HG03159 (cell line): ENCODE data around the gene FAAH.

Experiments used
- ATAC-seq: cut with Tn5 transposase; IDR thresholded peaks from one replicate; pipeline ENCODE4 v1.9.1; 2021; ENCODE audit warnings: mild to moderate bottlenecking, moderate library complexity; ENCODE audit not compliant: unreplicated experiment

The FAAH gene

DNA sequence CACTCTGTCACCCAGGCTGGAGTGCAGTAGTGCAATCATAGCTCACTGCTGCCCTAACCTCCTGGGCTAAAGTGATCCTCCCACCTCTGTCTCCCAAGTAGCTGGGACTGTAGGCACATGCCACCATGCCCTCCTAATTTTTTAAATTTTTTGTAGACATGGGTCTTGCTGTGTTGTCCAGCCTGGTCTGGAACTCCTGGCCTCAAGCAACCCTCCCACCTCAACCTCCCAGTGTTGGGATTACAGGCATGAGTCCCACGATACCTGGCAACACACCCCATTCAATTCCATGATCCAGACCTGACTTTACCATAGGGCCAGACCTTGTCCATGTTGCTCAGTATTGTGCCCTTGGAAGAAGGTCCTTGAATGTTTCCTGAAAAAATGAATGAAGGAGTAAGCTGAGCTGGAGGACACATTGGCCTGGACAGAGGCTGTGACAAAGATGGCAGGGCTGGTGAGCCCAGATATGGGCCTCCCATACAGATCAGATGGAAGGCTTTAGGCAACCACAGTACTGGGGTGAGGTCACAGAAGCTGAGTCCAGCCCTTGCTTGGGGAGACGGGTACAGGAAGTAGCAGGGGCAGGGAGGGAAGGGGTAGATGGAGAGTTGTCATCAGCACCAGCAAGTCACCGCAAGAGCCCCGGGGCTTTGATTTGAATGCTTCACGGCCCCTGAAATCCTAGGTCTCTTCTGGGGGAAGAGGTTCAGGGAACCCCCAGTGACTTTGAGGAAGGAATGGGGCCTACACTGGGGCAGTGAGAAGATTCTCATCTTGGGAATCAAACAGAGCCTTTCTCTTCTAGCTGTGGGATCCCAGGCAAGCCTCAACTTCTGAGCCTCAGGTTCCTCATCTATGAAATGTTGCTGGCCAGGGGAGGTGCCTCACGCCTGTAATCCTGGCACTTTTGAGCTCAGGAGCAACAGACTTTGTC lies 55.4 kb downstream of the FAAH start:
- ATAC-seq, result no peak

DNA sequence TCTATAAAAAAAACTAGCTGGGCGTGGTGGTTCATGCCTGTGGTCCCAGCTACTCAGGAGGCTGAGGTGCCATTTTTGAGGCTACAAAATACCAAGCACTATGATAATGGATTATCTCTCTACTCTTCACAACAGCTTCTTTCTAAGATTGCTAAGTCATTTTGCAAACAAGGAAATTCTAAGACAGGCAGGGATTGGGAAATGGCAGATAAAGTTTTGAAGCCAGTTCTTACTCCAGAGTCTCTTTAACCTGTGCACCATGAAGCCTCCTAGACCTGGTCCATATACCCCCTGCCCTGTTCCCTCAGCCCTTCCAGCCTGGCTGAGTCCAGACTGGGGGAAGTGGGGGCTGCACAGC lies 56.0 kb downstream of the FAAH start:
- no peak for ATAC-seq

DNA sequence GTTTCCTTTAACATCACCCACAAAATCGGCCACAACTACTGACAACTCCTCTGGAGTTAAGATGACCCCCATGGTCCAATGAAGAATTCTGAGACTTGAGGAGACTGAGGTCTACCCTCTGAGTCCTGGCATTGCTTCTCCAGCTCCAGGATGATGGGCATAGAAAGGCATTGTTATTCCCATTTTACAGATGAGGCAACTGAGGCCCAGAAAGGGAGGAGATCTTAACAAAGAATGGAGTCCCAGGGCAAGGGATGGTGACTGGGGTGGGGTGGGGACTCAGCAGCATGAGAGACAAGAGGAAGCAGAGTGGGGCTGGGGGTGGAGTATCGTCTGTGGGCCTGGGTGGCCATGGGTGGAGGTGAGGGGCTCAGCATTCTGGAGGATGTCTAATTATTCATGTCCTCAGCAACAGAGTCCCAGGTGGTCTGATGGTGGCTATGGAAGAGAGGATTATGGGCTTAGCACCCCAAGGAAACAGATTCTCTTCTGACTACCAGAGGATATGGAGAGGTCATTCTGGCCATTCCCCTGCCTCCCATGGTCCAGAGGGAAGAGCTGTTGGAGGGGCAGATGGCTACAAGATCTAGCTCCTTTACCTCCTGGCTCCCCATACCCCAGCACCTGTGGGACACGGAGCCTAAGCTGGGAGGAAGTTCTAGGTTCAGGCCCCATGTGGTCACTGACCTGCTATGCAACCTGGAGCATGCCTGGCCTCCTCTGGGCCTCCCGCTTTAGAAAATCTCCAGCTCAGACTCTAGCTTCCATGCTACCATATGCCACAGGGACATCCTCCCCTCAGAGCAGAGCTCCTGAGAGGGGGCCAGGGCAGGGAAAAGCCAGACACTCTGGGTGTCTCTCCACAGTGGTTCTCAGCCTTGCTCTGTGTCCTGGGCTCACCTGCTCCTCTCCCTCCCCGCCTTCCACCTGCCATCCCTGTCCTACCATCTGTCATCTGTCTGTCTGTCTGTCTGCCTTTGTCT lies 58.1 kb downstream of the FAAH start:
- no peak for ATAC-seq

DNA sequence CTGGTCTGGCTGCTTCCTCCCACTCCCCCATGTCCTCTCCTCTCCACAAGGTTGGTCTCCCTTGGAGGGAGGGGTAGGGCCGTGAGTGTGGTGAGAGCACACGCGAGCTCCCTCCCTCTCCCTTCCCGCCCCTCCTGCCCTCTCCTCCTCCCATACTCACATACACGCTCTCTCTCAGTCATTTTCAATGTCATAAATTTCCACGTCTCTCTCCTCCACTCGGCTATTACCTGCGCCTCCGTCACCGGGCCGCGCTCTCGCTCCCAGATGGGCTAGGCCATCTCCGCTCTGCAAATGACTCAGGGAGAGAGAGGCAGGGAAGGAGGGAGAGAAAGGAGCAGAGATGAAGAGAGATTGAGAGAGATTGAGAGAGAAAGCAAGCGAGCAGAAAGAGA lies 58.8 kb downstream of the FAAH start:
- ATAC-seq, result no peak

DNA sequence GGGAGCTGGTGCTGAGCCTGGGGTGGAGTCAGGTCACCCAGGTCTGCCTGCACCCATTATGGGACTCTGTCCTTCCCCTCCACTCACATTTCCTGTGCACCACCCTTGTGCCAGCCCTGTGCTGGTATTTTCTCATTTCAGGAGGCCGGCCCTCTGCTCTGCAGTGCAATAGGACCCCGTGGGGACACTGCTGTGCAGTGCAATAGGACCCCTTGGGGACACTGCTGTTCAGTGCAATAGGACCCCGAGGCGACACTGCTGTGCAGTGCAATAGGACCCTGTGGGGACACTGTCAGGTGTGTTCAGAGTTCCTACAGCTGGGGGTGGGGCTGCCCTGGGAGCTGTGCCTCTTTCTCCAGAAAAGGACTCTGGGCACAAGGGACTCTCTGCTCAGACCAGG lies 59.3 kb downstream of the FAAH start:
- ATAC-seq, result no peak

DNA sequence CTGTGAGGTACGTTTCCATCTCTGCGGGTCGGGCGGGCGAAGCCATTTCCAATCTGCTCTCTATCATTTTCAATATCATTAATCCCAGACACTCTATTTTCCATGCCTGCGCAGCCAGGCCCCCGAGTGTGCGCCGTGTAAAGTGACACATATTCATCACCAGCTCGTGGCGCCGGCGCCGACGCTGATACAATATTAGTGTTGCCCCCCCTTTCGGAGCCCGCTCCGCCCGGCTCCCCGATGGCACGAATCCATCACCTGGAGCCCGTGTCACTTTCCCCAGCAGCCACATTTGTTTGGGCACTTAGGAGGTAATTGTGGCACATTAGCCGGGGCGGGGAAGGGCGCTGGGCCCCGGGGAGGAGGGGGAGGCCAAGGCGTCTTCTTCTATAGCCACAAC lies 61.8 kb downstream of the FAAH start:
- ATAC-seq, result no peak

DNA sequence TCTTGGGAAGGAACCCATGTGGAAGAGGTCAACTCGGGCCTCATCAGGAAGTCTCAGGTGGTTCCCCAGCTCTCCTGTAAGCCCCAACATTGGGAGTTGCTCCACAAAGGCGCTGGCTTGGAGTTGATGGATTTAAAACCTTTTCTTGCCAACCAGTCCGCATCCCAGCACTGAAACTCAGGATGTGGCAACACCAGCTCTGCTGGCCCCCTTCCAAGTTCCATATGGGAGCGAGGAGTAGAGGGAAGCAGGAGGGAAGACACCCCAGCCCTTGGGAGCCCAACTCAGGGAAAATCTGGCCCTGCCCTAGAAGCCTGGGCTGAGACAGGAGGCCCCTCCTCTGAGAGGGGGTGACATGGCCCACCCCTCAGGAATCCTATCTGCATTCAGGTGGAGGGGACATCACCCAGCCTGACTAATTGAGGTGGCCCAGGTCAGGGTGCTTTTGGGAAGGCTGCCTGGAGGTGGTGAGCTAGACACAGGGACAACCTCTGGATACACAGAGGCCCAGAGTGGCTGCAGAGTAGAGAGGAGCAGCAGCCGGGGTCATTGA lies 62.4 kb downstream of the FAAH start:
- no peak for ATAC-seq

DNA sequence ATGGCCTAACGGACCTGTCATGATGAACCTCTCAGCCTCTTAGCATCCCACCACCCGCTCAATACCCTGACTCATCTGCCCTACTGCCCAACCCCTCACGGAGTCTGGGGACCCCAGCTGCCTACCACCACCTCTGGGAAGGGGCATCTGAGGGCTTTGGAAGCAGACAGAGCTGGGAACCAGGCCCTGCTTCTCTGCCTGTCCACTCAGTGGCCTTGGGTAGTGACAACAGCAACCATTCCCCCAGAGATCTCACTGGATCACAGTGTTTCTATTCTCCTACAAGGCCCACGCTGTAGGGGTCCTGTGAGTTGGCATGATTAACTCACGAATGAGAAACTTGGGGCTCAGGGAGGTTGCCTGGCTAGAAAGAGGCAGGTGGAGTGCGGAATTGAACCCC lies 63.1 kb downstream of the FAAH start:
- ATAC-seq, result no peak

DNA sequence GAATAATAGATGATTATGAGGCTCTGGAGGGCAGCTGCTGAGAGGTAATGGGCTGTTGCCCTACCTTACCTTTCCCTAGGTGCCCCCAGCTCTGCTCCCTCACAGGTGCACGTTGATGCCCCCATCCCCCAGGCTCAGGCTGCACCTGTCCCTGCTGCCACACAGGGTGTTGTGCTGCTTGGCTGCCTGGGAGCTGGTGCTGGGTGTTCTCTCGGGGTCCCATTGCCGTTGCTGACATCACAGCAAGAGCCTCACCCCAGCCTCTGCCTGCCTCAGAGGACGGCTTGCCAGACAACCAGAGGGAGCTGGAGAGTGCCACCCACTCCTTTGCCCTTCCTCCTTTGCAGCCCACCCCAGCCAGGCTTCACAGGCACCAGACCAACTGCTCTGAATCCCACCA lies 64.1 kb downstream of the FAAH start:
- no peak for ATAC-seq

DNA sequence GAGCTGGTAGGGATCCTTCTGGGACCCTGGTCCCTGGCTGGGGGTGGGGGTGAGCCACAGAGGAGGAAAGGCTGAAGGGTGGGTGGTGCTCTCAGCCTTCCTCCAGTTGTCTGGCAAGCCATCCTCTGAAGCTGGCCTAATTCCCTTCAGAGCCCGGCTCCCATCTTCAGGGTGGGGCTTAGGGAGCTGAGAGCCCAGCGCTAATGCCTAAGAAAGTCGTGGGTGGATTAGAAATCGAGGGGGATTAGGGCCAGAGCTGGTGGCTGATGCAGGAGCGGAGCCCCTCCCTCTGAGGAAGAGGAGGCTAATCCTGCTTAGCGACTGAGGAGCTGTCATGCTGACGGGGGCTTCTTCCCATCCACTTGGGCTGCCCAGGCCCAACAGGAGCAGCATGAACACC lies 64.7 kb downstream of the FAAH start:
- ATAC-seq, result no peak

DNA sequence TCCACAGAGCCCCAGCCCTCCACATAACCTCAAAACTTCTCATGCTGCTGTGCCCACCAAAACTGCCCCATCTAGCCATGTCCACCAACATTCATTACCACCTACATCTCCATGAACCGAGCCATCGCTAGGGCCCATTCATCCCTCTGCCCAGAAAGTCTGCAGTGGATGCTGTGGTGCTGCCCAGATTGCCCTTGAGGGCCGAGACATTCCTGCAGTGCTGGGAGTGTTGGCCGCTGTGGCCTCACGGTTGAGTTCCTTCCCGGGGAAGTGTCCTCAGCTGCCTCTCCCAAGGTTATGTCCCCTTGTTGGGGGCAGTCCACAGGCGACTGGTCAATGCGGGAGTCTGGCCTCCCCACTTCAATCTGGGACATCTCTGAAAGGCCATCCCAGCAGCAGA lies 65.2 kb downstream of the FAAH start:
- ATAC-seq, result no peak

DNA sequence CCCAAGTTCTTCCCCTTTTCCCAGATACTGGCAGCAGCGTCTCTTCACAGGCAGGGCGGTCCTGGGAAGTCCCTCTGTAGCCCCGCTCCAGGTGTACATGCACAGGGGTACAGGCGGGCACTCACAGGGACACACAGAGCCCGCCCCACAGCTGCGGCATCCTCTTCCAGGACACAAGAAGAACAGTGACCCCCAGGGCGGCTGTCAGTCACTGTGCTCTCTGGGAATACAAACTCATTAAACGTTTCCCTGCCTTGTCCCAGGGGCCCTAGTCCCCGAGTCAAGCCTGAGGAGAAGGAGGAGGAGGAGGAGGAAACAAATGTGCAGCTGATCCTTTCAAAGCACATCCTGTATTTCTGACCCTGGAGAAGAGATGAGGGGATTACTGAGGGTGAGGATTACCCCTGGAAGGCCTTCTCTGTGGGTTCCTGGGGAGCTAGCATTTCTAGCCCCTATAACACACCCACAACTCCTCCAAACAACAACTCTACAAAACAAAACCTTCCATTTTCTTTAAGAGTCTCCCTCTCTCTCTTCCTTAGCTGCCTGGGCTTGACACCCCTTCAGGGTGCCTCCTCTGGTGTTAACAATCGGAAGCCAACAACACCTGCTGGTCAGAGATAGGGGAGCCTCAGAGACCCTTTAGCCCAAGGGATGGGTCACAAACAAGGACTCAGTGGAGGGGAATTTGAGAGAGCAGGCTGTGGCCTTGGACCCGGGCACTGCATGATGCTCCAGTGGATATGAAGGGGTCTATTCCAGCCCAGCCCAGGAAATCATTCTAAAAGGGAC lies 67.1 kb downstream of the FAAH start:
- no peak for ATAC-seq

DNA sequence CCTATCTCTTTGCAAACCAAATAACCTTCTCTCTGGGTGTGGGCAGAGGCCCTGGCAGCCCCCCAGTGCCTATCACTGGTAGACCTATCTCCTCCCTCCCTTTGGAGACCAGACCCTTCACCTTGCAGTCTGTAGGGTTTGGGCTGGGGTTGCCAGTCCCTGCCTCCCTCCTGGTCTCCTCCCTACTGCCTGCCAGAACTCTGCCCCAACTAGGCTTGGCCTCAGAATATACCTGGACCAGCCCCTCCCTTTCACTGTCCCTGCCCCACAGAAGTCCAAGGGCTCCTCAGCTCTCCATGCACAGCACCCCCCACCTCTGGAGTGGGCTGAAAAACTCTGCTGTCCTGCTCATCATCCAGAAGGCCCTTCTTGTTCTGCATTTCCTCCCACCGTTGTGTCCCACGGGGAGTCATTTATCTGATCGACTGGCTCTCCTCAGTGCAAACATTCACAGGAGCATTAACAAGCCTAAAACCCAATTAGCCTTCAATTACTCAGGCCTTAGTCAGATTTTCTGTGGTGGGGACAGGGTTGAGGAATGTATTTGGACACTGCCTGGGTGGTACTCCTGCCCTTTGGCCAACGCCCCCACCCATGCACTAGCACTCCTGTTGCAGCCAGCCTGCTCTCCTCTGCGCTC lies 67.8 kb downstream of the FAAH start:
- ATAC-seq, result no peak
